Ovary (tissue), 10 donors: ENCODE data around the gene RBM42. TPM values are rescaled to one million over a fixed set of nuclear protein-coding genes. Genes with fewer than 3 reads are reported as not detected.
A peak's percentile ranks its signal among the peaks of the same experiment; 100 is the strongest.

Experiments used
- DNase-seq, 5 donors: peaks; one replicate each; pipeline ENCODE4 v3.0.0-alpha.2; 2019 to 2020
- H3K27ac ChIP-seq, 2 donors: fragments of 200-600 bp; one replicate each; pipeline versions ENCODE4 v1.5.1 to v1.8.0; 2019 to 2022
- H3K27me3 ChIP-seq: fragments of 200-600 bp; one replicate; pipeline ENCODE4 v1.8.0; 2022
- H3K36me3 ChIP-seq: fragments of 200-600 bp; sonication (generic); one replicate; pipeline ENCODE4 v1.5.1; 2019
- H3K4me1 ChIP-seq: one replicate; pipeline ENCODE4 v1.8.1; 2013; ENCODE audit warnings: mild to moderate bottlenecking, moderate library complexity; ENCODE audit not compliant: insufficient read depth
- H3K4me3 ChIP-seq: fragments of 200-600 bp; sonication (generic); one replicate; pipeline ENCODE4 v1.5.1; 2017
- H3K9me3 ChIP-seq, 2 donors: fragments of 200-600 bp in 1 of 2; sonication (generic) in 1 of 2; one replicate each; pipeline versions ENCODE4 v1.5.1 to v1.8.1; 2013 to 2019; ENCODE audit warnings: mild to moderate bottlenecking in 1 of 2, moderate library complexity in 1 of 2
- CTCF ChIP-seq, 3 donors: fragments of 450-650 bp in 2 of 3; fragments of 200-600 bp in 1 of 3; IDR thresholded peaks; one replicate each; pipeline versions ENCODE4 v1.5.1 to v1.8.0; 2016 to 2022; ENCODE audit warnings: antibody characterized with exemption in 3 of 3, mild to moderate bottlenecking in 1 of 3
- EP300 ChIP-seq: sonication (generic); formaldehyde crosslinking; IDR thresholded peaks from one replicate; pipeline ENCODE4 v1.6.1; 2017; ENCODE audit warnings: antibody characterized with exemption
- POLR2A ChIP-seq: fragments of 450-650 bp; IDR thresholded peaks from one replicate; pipeline ENCODE4 v1.6.1; 2017; ENCODE audit warnings: antibody characterized with exemption, mild to moderate bottlenecking, moderate library complexity
- WGBS, 3 donors: extraction: QIAGEN DNeasy Blood & Tissue Kit in 1 of 3; methylation state at CpG; one replicate each; pipeline versions ENCODE4 v1.1.5 to v1.1.7; 2013 to 2017; 5-methylcytosine and 5-hydroxymethylcytosine counted together
- intact Hi-C, 4 donors: fragments of 100-400 bp; cut with DNase I; formaldehyde crosslinking; loops; one replicate each; pipeline versions ENCODE4 v1.11.0 to v1.15.1; 2022 to 2023
- long read RNA-seq, 3 donors: library from polyadenylated mRNA in 2 of 3; unstranded in 2 of 3; transcript quantifications; one replicate each; pipeline ENCODE4 v2.0.0 and lab custom pipeline, GENCODE V29; 2021 to 2026
- polyA plus RNA-seq, 2 donors: library from polyadenylated mRNA; stranded (reverse); fragments of 200-250 nt in 1 of 2; fragments of 350-450 nt in 1 of 2; fragmentation: Illumina TruSeq in 1 of 2; extraction: RNeasy Lipid Tissue Mini Kit (QIAGEN cat#74804) in 1 of 2; gene quantifications; one replicate each; pipeline ENCODE4 v1.2.3, GENCODE V29; 2013 to 2014
- total RNA-seq, 7 donors: library from RNA; depleted of rRNA in 2 of 7; stranded (reverse); fragments of >200 nt in 2 of 7; fragmentation: NEBNext Ultra II Directional in 3 of 7; extraction: Animal tissue kit (Norgen Biotek cat#: 25700) in 3 of 7; gene quantifications; one replicate each; pipeline versions ENCODE4 v1.1.0 to v1.2.4, GENCODE V29; 2016 to 2023
- donor health status: DM: no; HTN: no; CAD: no; lungs with moderate emphysema.
- donor health status: DM: no; HTN: no; CAD: no.
- donor health status: Bipolar disorder and iron deficiency.
- donor health status: DM: yes; HTN: yes; CAD: no.
- donor health status: DM: no; HTN: no; CAD: no.
- donor health status: DM: yes; HTN: yes; CAD: no.

RBM42 gene
- total RNA-seq = 10 to 100 TPM; 43.0 to 90.4 (median 78.1) TPM
- polyA plus RNA-seq = 10 to 100 TPM in 1 of 2 donors, 1 to 10 TPM in 1; 6.1 to 68.0 TPM
- long read RNA-seq, donor 1, transcript RBM42-201 (10 exons, 1,680 nt) = major isoform, 242 of 630 reads
- long read RNA-seq, donor 1, partial matches to known transcripts = 11 of 630 reads
- long read RNA-seq, donor 1, other reads (novel, unspliced or antisense) = 372 of 630 reads
- long read RNA-seq, donor 2, transcript RBM42-201 (10 exons, 1,680 nt) = major isoform, 20 of 115 reads
- long read RNA-seq, donor 2, transcript RBM42-203 (9 exons, 1,609 nt) = minor isoform, 6 of 115 reads
- long read RNA-seq, donor 2, partial matches to known transcripts = 19 of 115 reads
- long read RNA-seq, donor 2, other reads (novel, unspliced or antisense) = 67 of 115 reads
- long read RNA-seq, donor 3, transcript RBM42-201 (10 exons, 1,680 nt) = major isoform, 70 of 222 reads
- long read RNA-seq, donor 3, partial matches to known transcripts = 15 of 222 reads
- long read RNA-seq, donor 3, other reads (novel, unspliced or antisense) = 131 of 222 reads

- H3K4me1 ChIP-seq = peaks cover 4% of the 10 kb centered on the region
- H3K9me3 ChIP-seq = no peaks in the 10 kb centered on the region
- peak within 1 kb of the TSS; percentile 90 to 97 for H3K27ac ChIP-seq
- DNase-seq = peak; percentile 96 to 99 (median 98)
- no peaks in the 10 kb centered on the region for H3K27me3 ChIP-seq
- WGBS, 3 donors = 0 to 1% (median 0%) methylated on average over 28 to 56 of the region's 56 CpGs
- TF ChIP-seq POLR2A (peak; percentile 74), EP300 (no peak), CTCF (IDR thresholded peaks at IDR 0.05) (peak in 1 of 3 donors; percentile 35)
- intact Hi-C loops = no loop called here
- no peaks in the 10 kb centered on the region for H3K36me3 ChIP-seq
- peak within 1 kb of the TSS; percentile 61 for H3K4me3 ChIP-seq
These were observed at the start of gene RBM42 for GRCh38 chr19:35628565-35629331. TSS of gene RBM42 (plus strand) at chr19:35629036. CDS start at chr19:35629154, 118 bp downstream.

GRCh38 chr19:35582760-35583159, 46.1 kb upstream of the RBM42 start:
- TF ChIP-seq POLR2A (no peak), EP300 (no peak), CTCF (IDR thresholded peaks at IDR 0.05) (no peak)
- intact Hi-C loops = no loop called here
- Histone ChIP-seq H3K36me3 (no peaks in the 10 kb centered on the region), H3K4me3 (no peak overlapping the region), H3K27me3 (no peaks in the 10 kb centered on the region), H3K9me3 (no peaks in the 10 kb centered on the region), H3K4me1 (no peaks in the 10 kb centered on the region), H3K27ac (no peak overlapping the region)
- 57 to 91% (median 87%) methylated on average over 1 of the region's 1 CpG for WGBS, 3 donors
- DNase-seq = no peak

- no peaks in the 10 kb centered on the region for H3K36me3 ChIP-seq
- no peak within 1 kb of the TSS for H3K27ac ChIP-seq
- DNase-seq = no peak
- intact Hi-C loops = no loop called here
- 23 to 37% (median 28%) methylated on average over 16 of the region's 16 CpGs for WGBS, 3 donors
- H3K9me3 ChIP-seq = no peaks in the 10 kb centered on the region
- no peak within 1 kb of the TSS for H3K4me3 ChIP-seq
- no peaks in the 10 kb centered on the region for H3K4me1 ChIP-seq
- H3K27me3 ChIP-seq = no peaks in the 10 kb centered on the region
- TF ChIP-seq CTCF (IDR thresholded peaks at IDR 0.05) (no peak), POLR2A (no peak), EP300 (no peak)
These were observed 43.0 kb upstream of the RBM42 start, which contains the start of gene PMIS2 for GRCh38 chr19:35585848-35586247. TSS of gene PMIS2 (plus strand) at chr19:35586173. CDS start at chr19:35586260, 87 bp downstream.

GRCh38 chr19:35587321-35587720, 41.5 kb upstream of the RBM42 start:
- TF ChIP-seq EP300 (no peak), POLR2A (no peak), CTCF (IDR thresholded peaks at IDR 0.05) (no peak)
- H3K27ac ChIP-seq = no peak overlapping the region
- no peaks in the 10 kb centered on the region for H3K4me1 ChIP-seq
- no peak overlapping the region for H3K4me3 ChIP-seq
- 31 to 44% (median 43%) methylated on average over 1 of the region's 1 CpG for WGBS, 3 donors
- H3K9me3 ChIP-seq = no peaks in the 10 kb centered on the region
- intact Hi-C loops = no loop called here
- H3K27me3 ChIP-seq = no peaks in the 10 kb centered on the region
- no peaks in the 10 kb centered on the region for H3K36me3 ChIP-seq
- DNase-seq = no peak
